Measurements from ENCODE around the gene DDX27.

DNA sequence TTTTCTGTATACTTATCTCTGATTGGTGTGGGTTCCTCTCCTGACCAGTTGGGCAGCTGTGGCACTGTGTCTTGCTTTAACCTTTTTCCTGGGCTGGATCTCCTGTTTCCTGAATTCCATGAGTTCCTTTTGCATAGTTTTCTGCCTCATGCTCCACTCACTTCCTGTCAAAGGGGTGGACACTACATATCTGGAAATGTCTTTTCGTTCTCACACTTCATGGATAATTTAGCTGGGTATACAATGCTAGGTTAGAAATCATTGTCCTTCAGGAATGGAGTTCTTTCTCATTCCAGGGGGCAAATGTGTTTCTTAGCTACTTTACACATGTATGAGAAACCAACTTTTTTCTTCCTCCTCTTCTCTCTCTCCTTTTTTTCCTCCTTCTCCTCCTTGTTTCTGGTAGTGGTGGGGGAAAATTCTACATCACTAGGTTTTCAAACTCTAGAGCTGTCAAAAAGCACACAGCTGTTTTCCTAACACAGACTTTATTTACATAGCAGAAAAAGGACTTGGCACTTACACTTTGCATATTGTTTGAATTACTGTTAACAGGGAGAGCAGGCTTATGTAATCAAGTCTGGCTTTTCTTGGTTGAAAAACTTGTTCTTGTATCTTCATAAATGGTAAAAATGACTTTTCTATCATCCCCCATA lies 9.0 kb upstream of the DDX27 start:
- TF ChIP-seq TAF1 (IDR thresholded peaks at IDR 0.05; ENCODE audit: low read depth) (no peak), RAD21 (IDR thresholded peaks at IDR 0.05; ENCODE audit: low read depth) (no peak), TEAD4 (IDR thresholded peaks at IDR 0.05) (no peak), YY1 (IDR thresholded peaks at IDR 0.05; ENCODE audit: low read depth) (no peak)
- TF ChIP-seq, protein P1, sequence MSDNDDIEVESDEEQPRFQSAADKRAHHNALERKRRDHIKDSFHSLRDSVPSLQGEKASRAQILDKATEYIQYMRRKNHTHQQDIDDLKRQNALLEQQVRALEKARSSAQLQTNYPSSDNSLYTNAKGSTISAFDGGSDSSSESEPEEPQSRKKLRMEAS (IDR thresholded peaks at IDR 0.05): no peak
- TF ChIP-seq, protein P2, sequence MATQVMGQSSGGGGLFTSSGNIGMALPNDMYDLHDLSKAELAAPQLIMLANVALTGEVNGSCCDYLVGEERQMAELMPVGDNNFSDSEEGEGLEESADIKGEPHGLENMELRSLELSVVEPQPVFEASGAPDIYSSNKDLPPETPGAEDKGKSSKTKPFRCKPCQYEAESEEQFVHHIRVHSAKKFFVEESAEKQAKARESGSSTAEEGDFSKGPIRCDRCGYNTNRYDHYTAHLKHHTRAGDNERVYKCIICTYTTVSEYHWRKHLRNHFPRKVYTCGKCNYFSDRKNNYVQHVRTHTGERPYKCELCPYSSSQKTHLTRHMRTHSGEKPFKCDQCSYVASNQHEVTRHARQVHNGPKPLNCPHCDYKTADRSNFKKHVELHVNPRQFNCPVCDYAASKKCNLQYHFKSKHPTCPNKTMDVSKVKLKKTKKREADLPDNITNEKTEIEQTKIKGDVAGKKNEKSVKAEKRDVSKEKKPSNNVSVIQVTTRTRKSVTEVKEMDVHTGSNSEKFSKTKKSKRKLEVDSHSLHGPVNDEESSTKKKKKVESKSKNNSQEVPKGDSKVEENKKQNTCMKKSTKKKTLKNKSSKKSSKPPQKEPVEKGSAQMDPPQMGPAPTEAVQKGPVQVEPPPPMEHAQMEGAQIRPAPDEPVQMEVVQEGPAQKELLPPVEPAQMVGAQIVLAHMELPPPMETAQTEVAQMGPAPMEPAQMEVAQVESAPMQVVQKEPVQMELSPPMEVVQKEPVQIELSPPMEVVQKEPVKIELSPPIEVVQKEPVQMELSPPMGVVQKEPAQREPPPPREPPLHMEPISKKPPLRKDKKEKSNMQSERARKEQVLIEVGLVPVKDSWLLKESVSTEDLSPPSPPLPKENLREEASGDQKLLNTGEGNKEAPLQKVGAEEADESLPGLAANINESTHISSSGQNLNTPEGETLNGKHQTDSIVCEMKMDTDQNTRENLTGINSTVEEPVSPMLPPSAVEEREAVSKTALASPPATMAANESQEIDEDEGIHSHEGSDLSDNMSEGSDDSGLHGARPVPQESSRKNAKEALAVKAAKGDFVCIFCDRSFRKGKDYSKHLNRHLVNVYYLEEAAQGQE (IDR thresholded peaks at IDR 0.05; ENCODE audit: low read depth): no peak
